Activated T-helper 17 cell treated with anti-CD3 and anti-CD28 coated beads, Interleukin-2, amount 50 U/mL, for 72 hours (primary cell): ENCODE results near the gene PFDN4. TPM values are rescaled to one million over a fixed set of nuclear protein-coding genes. Genes with fewer than 3 reads are reported as not detected.
A peak's percentile ranks its signal among the peaks of the same experiment; 100 is the strongest.

Experiments used
- ATAC-seq: fragments of 150-1000 bp; cut with Tn5 transposase; replicated peaks from 2 replicates; pipeline ENCODE4 v1.10.0; 2021; ENCODE audit warnings: mild to moderate bottlenecking, moderate library complexity
- H3K27ac Mint-ChIP-seq: one replicate; pipeline ENCODE4 v1.8.0; 2022; ENCODE audit warnings: mixed read lengths
- H3K27me3 Mint-ChIP-seq: one replicate; pipeline ENCODE4 v1.8.0; 2022; ENCODE audit warnings: mixed read lengths
- H3K36me3 Mint-ChIP-seq: one replicate; pipeline ENCODE4 v1.8.0; 2022; ENCODE audit warnings: low read depth, mild to moderate bottlenecking, mixed read lengths
- H3K4me1 Mint-ChIP-seq: one replicate; pipeline ENCODE4 v1.8.0; 2022; ENCODE audit warnings: mixed read lengths
- H3K4me3 Mint-ChIP-seq: one replicate; pipeline ENCODE4 v1.8.0; 2022; ENCODE audit warnings: mild to moderate bottlenecking, mixed read lengths
- H3K9me3 Mint-ChIP-seq: one replicate; pipeline ENCODE4 v1.8.0; 2022; ENCODE audit warnings: mixed read lengths
- total RNA-seq, 2 donors: library from RNA; stranded (reverse); gene quantifications; one replicate each; pipeline ENCODE4 v1.2.3, GENCODE V29; 2022

The PFDN4 gene
- total RNA-seq, 2 donors from 2014 or later, result 32.5 to 35.8 TPM

DNA sequence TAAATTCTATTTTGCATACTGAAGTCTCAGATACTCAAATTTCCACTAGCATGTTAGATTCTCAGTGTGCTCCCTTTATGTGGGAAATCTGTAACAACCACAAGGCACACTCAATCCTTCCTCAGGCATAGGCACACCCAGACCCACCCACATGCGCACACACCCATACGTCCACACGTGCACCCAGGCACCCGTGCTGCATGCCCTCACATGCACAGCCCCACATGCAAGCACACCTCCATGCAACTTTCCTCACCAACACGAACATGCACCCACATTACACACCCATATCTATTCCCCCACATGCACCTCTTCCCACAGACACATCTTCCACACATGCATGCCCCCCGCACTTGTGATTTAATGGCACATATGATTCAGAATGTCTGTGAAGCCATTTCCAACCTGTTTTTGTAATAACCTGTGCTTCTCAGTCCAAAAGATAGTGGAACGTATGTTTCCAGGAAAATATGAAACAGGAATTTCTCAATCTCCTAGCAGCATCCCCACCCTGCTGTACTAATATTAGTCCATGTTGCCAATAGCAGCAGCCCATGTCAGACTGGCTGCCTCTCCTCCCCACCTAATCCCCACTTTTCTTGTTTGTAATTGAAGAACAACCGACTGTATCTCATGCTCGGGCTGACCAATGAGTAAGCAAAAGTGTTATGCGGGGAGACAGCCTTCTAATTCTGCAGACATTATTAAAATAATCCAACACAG, 22.8 kb upstream of the PFDN4 start:
- Mint-ChIP-seq H3K4me3 (no peak overlapping the region), H3K27ac (no peak overlapping the region), H3K4me1 (no peaks in the 10 kb centered on the region), H3K9me3 (no peaks in the 10 kb centered on the region), H3K27me3 (peaks cover 20% of the 10 kb centered on the region), H3K36me3 (no peaks in the 10 kb centered on the region)
- no peak for ATAC-seq

DNA sequence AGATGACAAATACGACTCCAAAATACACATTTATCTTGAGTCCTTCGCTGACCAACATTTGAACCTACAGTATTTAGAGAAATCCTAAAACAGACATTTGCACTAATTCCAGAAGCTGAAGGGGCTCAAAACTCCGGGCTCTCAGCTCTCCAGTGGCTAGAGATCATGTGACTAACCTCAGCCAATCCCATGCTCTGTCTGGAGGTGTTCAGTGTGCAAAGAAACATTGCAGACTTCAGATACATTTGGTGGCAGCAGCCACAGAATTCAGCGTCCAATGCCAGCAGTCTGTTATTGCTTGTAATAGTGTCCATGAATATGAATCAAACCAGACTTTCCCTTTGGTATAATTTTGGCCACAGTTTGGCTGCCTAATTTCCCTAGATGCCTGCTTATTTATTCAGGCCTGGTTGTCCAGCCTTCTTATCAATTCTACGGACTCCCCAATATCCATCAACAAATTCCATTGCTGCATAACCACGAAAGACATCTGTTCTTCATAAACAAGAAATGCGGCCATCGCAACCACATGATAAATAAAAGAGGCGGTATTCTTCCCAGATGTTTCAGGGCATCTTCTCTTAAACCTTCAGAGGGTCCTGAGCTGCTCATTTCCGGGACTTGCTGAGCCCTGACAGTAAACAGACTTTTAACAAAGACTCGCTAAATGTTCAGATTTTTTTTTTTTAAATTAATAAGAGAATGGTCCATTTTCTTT, 19.6 kb upstream of the PFDN4 start:
- Mint-ChIP-seq H3K9me3 (no peaks in the 10 kb centered on the region), H3K36me3 (no peaks in the 10 kb centered on the region), H3K27me3 (peaks cover 24% of the 10 kb centered on the region), H3K27ac (no peak overlapping the region), H3K4me3 (no peak overlapping the region), H3K4me1 (no peaks in the 10 kb centered on the region)
- no peak for ATAC-seq

DNA sequence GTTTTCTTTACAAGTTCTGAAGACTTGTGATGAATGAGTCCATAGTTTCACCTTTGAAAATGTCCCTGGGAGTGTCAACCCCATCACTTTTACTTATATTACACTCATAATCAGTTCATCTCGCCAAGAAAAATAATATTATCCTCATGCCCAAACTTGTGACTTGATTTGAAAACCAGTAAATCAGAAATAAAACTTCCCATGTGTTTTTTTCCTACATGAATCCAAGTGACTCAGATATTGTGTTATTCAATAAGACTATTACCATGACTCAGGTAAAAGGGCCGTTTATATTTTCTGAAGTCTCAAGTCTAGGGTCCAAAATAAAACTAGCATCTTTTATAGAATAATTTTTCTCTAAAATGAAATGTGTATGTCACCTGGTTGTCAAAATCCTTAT, 18.3 kb upstream of the PFDN4 start:
- Mint-ChIP-seq H3K27ac (no peak overlapping the region), H3K4me3 (no peak overlapping the region), H3K4me1 (no peaks in the 10 kb centered on the region), H3K36me3 (no peaks in the 10 kb centered on the region), H3K27me3 (peaks cover 24% of the 10 kb centered on the region), H3K9me3 (no peaks in the 10 kb centered on the region)
- ATAC-seq, result no peak

DNA sequence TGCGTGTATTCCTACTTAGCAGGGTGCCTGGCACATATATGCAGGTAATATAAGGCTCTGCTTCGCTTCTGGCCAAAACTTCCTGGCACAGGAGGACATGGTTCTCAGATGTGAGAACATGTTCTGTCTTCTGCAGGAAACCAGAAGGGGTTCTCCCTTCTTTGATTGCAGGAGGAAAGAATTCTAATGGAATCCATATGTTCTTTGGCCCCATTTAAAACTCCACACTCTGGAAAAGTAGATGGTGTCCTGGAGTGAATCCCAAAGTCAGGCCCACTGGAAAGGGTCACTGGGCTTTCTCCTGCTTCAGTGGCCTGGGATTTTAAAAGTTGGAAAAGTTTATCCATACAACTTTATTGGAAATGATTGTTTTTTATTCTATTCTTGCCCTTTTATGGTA, 17.7 kb upstream of the PFDN4 start:
- H3K9me3 Mint-ChIP-seq, result no peaks in the 10 kb centered on the region
- H3K4me3 Mint-ChIP-seq, result no peak overlapping the region
- no peaks in the 10 kb centered on the region for H3K36me3 Mint-ChIP-seq
- peaks cover 19% of the 10 kb centered on the region for H3K27me3 Mint-ChIP-seq
- no peaks in the 10 kb centered on the region for H3K4me1 Mint-ChIP-seq
- no peak overlapping the region for H3K27ac Mint-ChIP-seq
- no peak for ATAC-seq

DNA sequence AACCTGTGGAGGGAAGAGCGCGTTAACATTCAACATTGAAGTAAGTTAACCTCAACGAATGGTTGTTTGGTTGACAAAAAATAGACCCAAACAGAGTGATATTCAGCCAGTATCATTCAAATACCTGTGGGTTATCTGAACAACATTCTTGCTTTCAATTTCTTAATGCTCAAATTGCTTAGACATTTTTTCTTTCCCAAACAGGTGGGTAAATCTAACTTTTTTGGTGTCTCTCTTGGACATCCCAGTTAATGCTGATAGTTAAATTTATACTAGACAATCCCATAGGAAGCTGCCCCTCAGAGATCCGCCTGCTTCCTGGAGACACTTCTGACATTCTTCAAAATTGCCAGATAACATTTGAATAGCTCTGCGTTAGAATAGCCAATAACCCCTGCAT, 14.1 kb upstream of the PFDN4 start:
- no peak for ATAC-seq
- H3K9me3 Mint-ChIP-seq, result no peaks in the 10 kb centered on the region
- no peak overlapping the region for H3K4me3 Mint-ChIP-seq
- no peaks in the 10 kb centered on the region for H3K36me3 Mint-ChIP-seq
- no peak overlapping the region for H3K27ac Mint-ChIP-seq
- H3K27me3 Mint-ChIP-seq, result peaks cover 15% of the 10 kb centered on the region
- H3K4me1 Mint-ChIP-seq, result no peaks in the 10 kb centered on the region

DNA sequence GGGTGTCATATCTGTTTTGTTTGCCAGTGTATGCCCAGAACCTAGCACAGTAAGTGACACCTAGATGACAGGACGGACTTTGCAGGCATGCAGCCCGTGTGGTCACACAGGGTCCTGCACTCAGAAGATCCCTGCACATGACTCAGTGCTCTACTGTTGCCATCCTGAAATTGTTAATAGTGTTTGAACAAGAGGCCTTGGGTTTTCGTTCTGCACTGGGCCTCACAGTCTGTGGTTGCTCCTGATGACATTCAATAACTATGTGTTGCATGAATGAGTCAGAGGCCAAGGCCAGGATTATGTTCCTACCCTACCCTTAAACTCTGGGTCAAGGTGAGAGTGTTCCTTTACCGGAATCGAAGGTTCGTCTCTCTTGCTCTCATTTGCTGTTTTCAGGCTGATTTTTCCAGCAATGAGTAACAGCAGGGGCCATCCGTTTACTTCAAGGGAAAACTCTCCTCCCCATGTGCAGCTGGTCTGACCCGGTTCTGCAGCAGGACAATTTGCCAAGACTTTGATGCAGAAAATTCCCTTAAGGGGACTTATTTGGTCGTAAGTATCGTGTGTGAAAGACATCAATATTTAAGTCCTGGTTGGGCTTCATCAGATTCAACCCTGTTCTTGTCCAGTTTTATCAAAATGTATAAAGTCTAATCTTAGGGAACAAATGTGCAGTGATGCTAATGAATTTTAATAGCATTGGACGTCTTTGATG, 13.0 kb upstream of the PFDN4 start:
- H3K27me3 Mint-ChIP-seq, result peaks cover 15% of the 10 kb centered on the region
- no peak overlapping the region for H3K4me3 Mint-ChIP-seq
- H3K4me1 Mint-ChIP-seq, result no peaks in the 10 kb centered on the region
- no peak for ATAC-seq
- no peaks in the 10 kb centered on the region for H3K9me3 Mint-ChIP-seq
- H3K27ac Mint-ChIP-seq, result no peak overlapping the region
- H3K36me3 Mint-ChIP-seq, result no peaks in the 10 kb centered on the region

DNA sequence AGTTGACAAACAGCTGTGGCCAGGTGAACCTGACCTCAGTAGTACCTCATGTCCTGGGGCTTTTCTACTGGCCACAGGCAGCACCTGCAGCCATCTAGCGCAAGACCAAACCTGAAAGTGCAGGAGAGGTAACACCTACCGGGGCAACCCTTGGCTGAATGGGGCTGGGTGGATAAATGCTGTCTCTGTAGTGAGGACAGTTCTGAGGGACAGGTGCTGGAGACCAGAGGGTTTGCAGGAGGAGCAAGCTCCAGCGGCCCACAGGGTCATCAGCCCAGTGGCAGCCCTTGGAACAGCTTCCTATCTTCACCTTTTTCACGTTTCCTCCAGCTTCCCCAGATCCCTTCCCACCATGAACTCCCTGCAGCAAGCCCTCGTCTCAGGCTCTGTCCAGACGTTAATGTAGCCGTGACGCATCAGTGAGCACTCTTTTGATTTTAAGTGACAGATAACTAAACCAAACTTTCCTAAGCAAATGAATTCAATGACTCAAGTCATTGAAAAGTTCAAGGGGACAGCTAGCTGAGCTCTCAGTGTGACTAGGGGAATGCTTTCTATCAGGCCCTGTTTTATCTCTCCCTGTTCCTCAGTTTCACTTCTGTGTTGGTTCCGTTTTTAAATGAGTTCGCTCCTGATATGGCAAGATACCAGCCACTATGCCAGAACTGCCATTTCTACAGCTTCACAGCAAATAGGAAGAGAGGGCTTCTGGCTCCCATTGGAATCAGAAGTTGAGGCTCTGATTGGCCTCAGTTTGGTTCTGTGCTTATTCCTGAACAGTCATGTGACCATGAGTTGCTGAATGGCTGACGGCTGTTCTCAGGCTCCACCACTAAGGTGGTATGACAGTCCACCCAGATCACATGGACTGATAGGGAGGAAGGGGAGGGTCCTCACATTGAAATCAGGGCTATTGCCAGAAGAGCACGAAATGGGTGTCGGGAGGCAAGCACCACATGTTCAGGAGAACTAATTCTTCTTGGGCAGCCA, 12.1 kb upstream of the PFDN4 start:
- Mint-ChIP-seq H3K27me3 (peaks cover 15% of the 10 kb centered on the region), H3K9me3 (no peaks in the 10 kb centered on the region), H3K4me3 (no peak overlapping the region), H3K4me1 (no peaks in the 10 kb centered on the region), H3K27ac (no peak overlapping the region), H3K36me3 (no peaks in the 10 kb centered on the region)
- no peak for ATAC-seq

DNA sequence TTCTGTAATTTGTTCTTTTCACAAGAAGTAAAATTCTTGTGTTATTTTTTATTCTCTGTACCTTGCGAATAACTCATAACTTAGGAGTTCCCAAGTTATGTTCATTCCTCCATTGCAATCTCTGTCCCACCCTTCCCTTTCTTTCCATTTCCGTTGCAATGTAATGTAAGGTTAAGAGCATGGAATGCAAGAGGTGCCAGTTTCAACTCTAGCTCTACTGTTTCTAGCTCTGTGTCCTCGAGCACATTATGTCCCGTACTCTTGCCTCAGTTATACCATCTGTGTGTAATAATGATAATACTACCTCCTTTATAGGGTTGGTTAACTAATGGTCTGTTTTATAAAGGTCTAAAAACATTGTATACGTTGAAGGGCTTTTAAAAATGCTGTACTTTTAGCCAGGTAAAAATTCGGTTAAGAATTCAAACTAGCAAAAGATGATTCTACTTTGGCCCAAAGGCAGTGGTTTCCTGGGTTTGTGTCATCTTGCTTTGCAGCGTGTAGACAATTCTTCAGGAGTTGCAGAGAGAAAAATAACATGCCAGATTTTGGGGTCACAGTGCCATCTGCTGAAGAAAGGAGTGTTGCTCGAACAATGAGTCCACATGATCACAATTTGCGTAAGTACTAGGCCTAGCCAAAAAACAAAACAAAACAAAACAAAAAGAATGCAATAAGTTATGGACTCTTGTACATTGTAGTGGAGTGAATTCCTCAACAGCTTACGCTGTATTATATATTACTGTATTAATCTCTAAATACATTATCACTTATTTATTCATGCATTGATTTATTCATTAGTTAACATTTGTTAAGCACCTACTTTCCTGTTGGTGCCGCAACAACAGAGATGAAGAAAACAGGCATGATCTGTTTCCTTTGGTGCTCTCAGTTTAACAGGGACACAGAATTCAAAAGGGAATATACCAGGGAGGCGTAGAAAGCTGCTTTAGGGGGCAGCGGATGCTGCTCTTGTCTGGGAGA, 10.0 kb upstream of the PFDN4 start:
- Mint-ChIP-seq H3K4me1 (no peaks in the 10 kb centered on the region), H3K36me3 (no peaks in the 10 kb centered on the region), H3K27ac (no peak overlapping the region), H3K4me3 (no peak overlapping the region), H3K9me3 (no peaks in the 10 kb centered on the region), H3K27me3 (peaks cover 3% of the 10 kb centered on the region)
- no peak for ATAC-seq

DNA sequence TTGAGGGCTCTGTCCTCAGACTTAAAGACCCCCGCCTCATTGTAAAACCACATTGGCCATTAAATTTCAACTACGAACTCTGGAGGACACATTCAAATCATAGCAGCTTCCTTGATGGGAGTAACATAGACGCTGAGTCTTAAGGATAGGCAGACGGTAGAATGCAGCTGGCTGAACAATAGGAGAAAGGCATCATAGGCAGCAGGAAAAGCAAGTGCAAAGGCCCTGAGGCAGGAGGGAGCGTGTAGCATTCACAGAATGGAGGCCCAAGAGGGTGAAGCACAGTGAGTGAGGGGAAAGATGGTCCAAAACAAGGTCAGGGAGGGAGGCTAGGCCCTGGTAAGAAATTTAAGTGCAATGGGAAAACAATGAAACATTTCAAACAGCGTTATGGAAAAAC, 8.6 kb upstream of the PFDN4 start:
- H3K4me1 Mint-ChIP-seq, result no peaks in the 10 kb centered on the region
- no peaks in the 10 kb centered on the region for H3K27me3 Mint-ChIP-seq
- no peak for ATAC-seq
- H3K27ac Mint-ChIP-seq, result no peak overlapping the region
- no peaks in the 10 kb centered on the region for H3K36me3 Mint-ChIP-seq
- no peaks in the 10 kb centered on the region for H3K9me3 Mint-ChIP-seq
- H3K4me3 Mint-ChIP-seq, result no peak overlapping the region

DNA sequence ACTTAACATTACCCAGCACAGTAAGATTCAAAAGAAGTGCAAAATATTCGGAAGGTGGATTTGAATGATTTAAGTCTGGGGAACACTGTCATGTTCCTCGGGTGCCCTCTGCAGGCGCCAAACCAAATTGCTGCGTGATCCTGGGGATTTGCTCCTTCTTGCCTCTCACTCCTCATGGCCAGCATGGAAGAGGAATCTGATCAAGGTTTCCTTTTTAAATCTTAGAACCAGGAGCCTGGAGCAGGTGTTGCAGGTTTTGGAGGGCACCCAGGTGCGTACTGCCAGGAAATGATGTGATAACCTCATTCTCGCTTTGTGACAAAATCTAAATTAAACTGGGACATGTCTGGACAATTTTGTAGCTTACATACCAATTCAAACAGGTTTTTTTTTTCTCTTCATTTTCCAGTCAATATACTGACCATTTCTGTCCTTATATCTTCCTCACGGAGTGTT, 8.1 kb upstream of the PFDN4 start:
- H3K4me1 Mint-ChIP-seq, result no peaks in the 10 kb centered on the region
- H3K27ac Mint-ChIP-seq, result no peak overlapping the region
- H3K9me3 Mint-ChIP-seq, result no peaks in the 10 kb centered on the region
- no peaks in the 10 kb centered on the region for H3K36me3 Mint-ChIP-seq
- no peaks in the 10 kb centered on the region for H3K27me3 Mint-ChIP-seq
- H3K4me3 Mint-ChIP-seq, result no peak overlapping the region
- ATAC-seq, result peak; percentile 52

DNA sequence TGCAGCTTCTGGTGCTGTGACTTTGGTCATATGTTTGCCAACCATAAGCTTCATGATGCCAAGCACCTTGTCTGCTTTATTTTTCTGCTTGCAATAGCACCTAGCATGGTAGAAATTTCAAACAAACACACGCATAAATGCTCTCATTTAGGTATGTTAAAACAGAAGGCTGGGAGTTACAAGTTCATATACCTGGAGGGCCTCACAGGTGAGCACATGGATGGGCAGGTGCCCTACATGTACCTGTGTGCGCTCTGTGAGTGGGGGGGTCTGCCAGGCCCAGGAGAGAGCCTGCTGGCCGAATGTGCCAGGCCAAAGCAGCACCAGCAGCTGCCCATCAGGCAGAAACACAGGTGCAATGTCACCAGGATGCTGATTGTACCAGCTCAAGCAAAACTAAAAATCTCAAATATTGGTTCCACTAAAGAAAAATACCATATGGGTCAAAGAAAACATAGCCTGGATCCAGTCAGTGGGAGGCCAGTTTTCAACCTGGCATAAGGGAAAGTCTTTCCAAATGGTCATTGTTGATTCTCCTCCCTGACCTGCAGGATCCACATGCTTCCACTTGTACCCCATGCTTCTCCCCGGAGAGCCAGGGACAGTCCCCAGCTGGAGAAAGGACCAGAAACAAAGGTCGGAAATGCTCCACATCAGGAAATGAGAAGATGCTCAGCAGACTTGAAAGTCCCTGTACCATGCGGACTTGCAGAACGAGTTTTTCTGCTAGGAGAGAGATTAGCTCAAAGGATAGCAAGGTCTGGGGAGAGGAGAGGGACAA, 7.2 kb upstream of the PFDN4 start:
- Mint-ChIP-seq H3K36me3 (no peaks in the 10 kb centered on the region), H3K4me1 (peaks cover 6% of the 10 kb centered on the region), H3K4me3 (no peak overlapping the region), H3K27ac (no peak overlapping the region), H3K9me3 (no peaks in the 10 kb centered on the region), H3K27me3 (no peaks in the 10 kb centered on the region)
- ATAC-seq, result no peak

DNA sequence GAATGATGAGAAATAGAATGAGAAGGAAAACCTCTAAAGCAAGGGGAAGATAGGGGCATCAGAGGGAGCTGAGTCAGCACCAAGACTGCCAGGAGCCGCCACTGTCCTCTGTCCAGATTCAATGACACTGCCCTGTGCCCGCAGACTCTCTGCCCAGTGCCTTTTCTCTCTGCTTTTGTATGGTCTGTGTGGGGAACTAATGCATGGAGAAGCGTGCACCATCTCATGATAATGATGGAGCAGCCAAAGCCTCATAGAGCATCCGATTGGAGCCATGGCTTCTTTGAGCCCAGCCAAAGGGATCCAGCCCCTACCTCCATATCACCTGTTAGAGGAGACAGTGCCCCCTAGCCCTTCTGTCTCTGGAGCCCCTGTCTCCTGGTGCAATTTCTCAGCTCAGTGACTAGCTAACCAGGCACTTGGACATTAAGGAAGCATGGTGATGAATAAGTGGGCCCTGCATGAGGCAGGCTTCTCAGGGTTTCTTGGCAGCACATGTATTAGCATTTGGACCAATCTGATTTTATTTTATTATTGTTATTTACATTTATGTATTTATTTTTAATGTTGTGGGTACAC, 6.5 kb upstream of the PFDN4 start:
- H3K4me1 Mint-ChIP-seq, result peaks cover 13% of the 10 kb centered on the region

More for the DNA sequence above, 6.5 kb upstream of the PFDN4 start:
- ATAC-seq, result no peak
- H3K27me3 Mint-ChIP-seq, result no peaks in the 10 kb centered on the region
- no peaks in the 10 kb centered on the region for H3K9me3 Mint-ChIP-seq
- no peak overlapping the region for H3K27ac Mint-ChIP-seq
- no peak overlapping the region for H3K4me3 Mint-ChIP-seq
- H3K36me3 Mint-ChIP-seq, result no peaks in the 10 kb centered on the region
